GM19025 (cell line): ENCODE data around the gene CCDC148.
A peak's percentile ranks its signal among the peaks of the same experiment; 100 is the strongest.

Source experiments
- ATAC-seq: cut with Tn5 transposase; IDR thresholded peaks from one replicate; pipeline ENCODE4 v1.9.1; 2021; ENCODE audit warnings: mild to moderate bottlenecking, low read depth, moderate library complexity; ENCODE audit not compliant: unreplicated experiment

CCDC148 gene

GRCh38 chr2:158131483-158131912 is 325.1 kb downstream of the CCDC148 start:
- no peak for ATAC-seq

DNA sequence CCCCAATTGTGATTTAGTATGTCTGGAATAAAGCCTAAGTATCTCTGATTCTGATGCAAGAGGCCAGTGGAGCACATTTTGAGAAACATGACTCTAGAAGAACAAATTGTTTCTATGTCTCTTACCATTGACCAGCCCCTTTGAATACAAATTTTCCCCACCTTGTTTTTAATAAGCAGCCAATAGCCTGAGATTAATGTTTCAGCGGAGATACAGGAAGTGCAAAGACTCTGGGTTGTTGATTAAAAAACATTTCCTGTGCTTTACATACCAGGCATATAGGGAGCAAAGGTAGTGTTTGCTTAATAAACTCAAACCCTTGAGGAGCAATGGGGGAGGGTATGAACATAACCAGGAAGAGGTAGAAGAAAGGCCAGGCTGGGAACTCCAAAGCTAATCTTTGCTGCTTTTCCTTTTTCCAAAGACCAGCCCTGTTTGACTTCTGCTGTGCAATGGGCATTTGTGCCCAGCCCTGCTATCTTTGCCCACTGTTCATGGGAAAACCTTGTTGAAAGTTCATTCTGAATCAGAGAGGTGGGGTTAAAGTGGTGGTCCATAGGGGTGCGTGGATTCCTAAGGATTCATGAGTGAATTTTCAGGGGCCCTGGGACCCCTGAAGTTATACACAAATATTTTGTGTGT is 325.6 kb downstream of the CCDC148 start:
- peak; percentile 63 for ATAC-seq

- no peak for ATAC-seq
Observed at GRCh38 chr2:158129037-158129436, 327.5 kb downstream of the CCDC148 start.

DNA sequence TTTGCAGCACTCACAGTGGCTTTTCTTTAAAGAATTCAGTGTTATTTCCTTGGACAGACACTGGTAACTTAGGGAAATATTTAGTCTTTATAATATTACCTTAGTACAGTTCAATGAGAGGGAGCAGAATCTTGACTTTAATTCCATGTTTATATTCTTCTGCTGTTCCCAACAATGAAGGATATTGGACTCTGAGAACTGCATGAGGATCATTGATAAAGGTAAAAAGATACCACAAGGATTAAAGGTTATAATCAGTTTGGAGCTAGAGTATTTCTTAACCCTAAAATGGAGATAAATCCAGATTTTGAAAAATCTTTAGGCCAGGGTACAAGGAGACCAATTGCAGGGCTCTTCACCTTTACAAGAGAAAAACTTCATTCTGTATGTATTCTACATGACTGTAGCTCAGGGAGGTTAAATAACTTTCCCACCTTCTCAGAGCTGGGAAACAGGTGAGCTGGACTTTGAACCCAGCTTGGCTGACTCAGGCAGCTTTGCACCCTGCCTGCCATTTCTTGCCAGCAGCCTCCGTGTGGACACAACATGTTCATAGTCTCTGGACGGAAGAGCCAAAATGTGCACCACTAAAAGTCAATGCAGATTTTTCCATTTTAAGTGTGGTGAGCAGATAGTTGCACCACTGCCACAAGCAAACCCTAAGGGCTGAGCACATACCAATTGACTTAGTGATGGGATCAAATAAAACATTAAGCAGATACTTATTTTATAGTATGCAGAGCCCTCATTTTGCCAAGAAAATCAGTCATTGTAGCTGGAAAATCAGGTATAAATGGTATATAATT is 328.2 kb downstream of the CCDC148 start:
- no peak for ATAC-seq

DNA sequence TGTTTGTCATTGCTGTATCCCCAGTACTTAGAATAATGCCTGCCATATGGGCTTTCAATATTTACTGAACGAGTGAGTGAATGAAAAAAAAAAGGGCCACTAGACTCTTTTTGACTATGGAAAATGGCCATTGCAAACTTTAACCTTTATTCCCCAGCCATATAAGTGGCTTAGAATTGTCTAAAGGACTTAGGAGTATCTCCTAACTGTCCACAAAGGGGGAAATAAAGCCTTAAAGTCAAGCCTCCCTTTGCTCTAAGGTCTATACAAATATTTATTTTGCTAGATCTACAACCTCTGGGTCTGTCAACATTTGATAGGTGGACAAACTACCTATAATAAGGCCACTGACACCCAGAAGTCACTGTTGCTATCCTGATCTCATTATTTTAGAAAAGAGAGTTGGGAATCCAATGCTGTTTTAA is 329.2 kb downstream of the CCDC148 start:
- ATAC-seq = no peak

DNA sequence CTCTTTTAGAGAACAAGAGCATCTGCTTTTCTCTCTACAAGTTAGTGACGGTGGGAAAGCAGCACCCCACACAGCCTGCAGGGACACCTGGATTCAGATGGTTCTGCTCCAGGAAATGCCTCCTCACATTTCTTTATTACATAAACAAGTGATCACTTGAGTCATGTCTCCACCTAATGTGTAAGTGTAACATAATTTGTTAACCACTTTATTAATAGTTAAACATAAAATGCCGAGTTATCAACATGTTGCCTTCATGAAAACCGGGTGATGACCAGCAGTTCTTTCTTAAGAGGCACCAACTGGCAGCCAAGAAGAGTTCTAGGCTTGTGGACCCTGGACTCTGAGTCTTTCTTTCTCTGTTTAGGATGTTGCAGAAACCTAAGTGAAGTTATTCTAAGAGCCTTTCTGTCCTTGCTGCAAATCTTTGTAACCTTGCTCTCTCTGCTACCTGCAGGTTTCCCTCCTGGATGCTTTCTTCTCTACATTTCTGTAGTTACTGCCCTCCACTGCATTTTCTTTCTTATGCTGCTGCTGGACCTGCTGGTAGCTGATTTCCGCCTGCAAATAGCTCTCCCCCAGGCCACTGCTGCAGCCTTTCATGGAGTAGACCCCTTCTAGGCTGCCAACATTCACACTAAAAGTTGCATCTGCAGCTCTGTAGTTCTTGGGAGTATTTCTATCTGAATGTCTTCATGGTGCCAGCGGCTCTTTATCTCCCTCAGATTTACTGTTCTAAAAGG is 330.6 kb downstream of the CCDC148 start:
- no peak for ATAC-seq

- no peak for ATAC-seq
Observed at GRCh38 chr2:158124896-158125295, 331.7 kb downstream of the CCDC148 start.
